Measurements from ENCODE around the gene MROH2B.

DNA sequence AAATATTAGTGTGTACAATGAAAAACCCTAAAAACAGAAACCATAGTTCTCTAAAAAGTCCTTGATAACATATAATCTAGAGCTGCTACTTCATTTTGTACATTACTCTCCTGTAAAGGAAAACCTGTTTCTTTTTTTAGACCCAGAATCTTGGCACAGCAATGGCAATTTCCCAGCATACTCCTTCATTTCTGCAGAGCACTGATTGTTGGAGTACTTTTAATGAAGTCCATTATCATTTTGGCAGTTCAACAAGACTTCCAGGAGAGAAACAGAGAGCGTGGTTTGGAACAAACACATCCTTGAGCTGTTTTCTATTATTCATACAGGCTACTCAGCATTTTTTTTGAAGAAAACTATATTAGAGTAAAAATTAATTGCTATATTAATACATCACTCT lies 22.7 kb upstream of the MROH2B start:
- TF ChIP-seq, protein P1, sequence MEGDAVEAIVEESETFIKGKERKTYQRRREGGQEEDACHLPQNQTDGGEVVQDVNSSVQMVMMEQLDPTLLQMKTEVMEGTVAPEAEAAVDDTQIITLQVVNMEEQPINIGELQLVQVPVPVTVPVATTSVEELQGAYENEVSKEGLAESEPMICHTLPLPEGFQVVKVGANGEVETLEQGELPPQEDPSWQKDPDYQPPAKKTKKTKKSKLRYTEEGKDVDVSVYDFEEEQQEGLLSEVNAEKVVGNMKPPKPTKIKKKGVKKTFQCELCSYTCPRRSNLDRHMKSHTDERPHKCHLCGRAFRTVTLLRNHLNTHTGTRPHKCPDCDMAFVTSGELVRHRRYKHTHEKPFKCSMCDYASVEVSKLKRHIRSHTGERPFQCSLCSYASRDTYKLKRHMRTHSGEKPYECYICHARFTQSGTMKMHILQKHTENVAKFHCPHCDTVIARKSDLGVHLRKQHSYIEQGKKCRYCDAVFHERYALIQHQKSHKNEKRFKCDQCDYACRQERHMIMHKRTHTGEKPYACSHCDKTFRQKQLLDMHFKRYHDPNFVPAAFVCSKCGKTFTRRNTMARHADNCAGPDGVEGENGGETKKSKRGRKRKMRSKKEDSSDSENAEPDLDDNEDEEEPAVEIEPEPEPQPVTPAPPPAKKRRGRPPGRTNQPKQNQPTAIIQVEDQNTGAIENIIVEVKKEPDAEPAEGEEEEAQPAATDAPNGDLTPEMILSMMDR (IDR thresholded peaks at IDR 0.05; ENCODE audit: insufficient read depth, low read length): no peak
- TF ChIP-seq POLR2AphosphoS5 (IDR thresholded peaks at IDR 0.05; ENCODE audit: low read depth): no peak
